Transverse colon (tissue), 4 donors: ENCODE results near the gene NEO1. TPM values are rescaled to one million over a fixed set of nuclear protein-coding genes. Genes with fewer than 3 reads are reported as not detected.

Experiments used
- DNase-seq: peaks from one replicate; pipeline ENCODE4 v3.0.0-alpha.2; 2019
- H3K27ac ChIP-seq, 4 donors: fragments of 200-600 bp; sonication (generic); 2 replicates each; pipeline ENCODE4 v1.5.1; 2016 to 2018; ENCODE audit warnings: inconsistent platforms in 4 of 4
- H3K27me3 ChIP-seq: fragments of 200-600 bp; sonication (generic); 2 replicates; pipeline ENCODE4 v1.5.1; 2017; ENCODE audit warnings: inconsistent platforms
- H3K36me3 ChIP-seq, 4 donors: fragments of 200-600 bp; sonication (generic); 2 replicates each; pipeline ENCODE4 v1.5.1; 2017 to 2019; ENCODE audit warnings: inconsistent platforms in 4 of 4
- H3K4me1 ChIP-seq, 4 donors: fragments of 200-600 bp; sonication (generic); 2 replicates each; pipeline ENCODE4 v1.5.1; 2017 to 2020; ENCODE audit warnings: inconsistent platforms in 4 of 4
- H3K4me3 ChIP-seq, 4 donors: fragments of 200-600 bp; sonication (generic); 1 replicate in 1 of 4; 2 replicates in 3 of 4; pipeline versions ENCODE4 v1.5.1 to v1.6.1; 2017 to 2019; ENCODE audit warnings: inconsistent platforms in 4 of 4
- H3K9me3 ChIP-seq, 2 donors: fragments of 200-600 bp; sonication (generic); 2 replicates each; pipeline ENCODE4 v1.5.1; 2017 to 2019; ENCODE audit warnings: inconsistent platforms in 2 of 2
- EP300 ChIP-seq: sonication (generic); formaldehyde crosslinking; IDR thresholded peaks from one replicate; pipeline ENCODE4 v1.6.1; 2017; ENCODE audit warnings: antibody characterized with exemption, low read depth
- POLR2A ChIP-seq: fragments of 450-650 bp; IDR thresholded peaks from one replicate; pipeline ENCODE4 v1.6.1; 2016; ENCODE audit warnings: antibody characterized with exemption, mild to moderate bottlenecking, moderate library complexity
- POLR2AphosphoS5 ChIP-seq, 3 donors: sonication (generic); formaldehyde crosslinking; IDR thresholded peaks; one replicate each; pipeline ENCODE4 v1.6.1; 2016; ENCODE audit warnings: antibody characterized with exemption in 3 of 3
- WGBS, 2 donors: methylation state at CpG; one replicate each; pipeline ENCODE4 v1.1.5; 2018; ENCODE audit warnings: low coverage in 1 of 2; 5-methylcytosine and 5-hydroxymethylcytosine counted together
- in situ Hi-C, 4 donors: fragments of 200-750 bp; cut with MboI; loops; one replicate each; pipeline versions ENCODE4 v1.15.0 to v1.15.1; 2017; ENCODE audit warnings: low sequenced_read_pairs in 3 of 4, low pct_ligation_motif_present in 1 of 4, low pct_unique_long_range_greater_than_20kb in 1 of 4
- intact Hi-C: fragments of 100-400 bp; cut with DNase I; formaldehyde crosslinking; loops from one replicate; pipeline ENCODE4 v1.15.1; 2023; ENCODE audit warnings: low total_unique reads
- total RNA-seq, 4 donors: library from RNA; depleted of rRNA; stranded (reverse); fragments of >200 nt; gene quantifications; one replicate each; pipeline ENCODE4 v1.1.0, GENCODE V29; 2016
- TF ChIP-seq, protein P1 (sequence below), 5 experiments: fragments of 200-600 bp in 3 of 5; fragments of 450-650 bp in 2 of 5; sonication (generic) in 3 of 5; IDR thresholded peaks; 1 replicate in 2 of 5; 2 replicates in 3 of 5; pipeline ENCODE4 v1.5.1; 2016 to 2017; ENCODE audit warnings: antibody characterized with exemption in 5 of 5, inconsistent platforms in 3 of 5, mild to moderate bottlenecking in 2 of 5, moderate library complexity in 1 of 5

Gene NEO1
- total RNA-seq, 4 donors from 2014 or later, result 100 to 188 (median 135) TPM

DNA sequence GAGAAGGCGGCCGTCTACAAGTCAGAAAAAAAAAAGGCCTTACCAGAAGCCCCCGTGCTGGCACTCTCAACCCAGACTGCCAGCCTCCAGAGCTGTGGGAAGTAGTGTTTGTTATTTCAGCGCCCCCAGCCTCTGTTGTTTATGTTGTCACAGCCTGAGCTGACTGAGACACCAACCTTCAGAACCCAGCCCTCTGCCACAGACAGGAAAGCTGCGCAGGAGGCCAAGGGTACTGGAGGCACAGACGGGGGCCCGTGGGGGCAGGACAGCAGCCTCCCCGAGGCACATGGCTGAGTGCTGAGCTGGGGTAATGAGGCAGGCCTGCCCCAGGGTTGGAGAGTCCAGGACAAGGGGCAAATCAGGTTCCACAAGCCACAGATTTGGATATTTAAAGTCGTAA is 282.8 kb downstream of the NEO1 start:
- no peak for TF ChIP-seq POLR2AphosphoS5 (IDR thresholded peaks at IDR 0.05)
- TF ChIP-seq EP300, result no peak
- TF ChIP-seq, protein P1, sequence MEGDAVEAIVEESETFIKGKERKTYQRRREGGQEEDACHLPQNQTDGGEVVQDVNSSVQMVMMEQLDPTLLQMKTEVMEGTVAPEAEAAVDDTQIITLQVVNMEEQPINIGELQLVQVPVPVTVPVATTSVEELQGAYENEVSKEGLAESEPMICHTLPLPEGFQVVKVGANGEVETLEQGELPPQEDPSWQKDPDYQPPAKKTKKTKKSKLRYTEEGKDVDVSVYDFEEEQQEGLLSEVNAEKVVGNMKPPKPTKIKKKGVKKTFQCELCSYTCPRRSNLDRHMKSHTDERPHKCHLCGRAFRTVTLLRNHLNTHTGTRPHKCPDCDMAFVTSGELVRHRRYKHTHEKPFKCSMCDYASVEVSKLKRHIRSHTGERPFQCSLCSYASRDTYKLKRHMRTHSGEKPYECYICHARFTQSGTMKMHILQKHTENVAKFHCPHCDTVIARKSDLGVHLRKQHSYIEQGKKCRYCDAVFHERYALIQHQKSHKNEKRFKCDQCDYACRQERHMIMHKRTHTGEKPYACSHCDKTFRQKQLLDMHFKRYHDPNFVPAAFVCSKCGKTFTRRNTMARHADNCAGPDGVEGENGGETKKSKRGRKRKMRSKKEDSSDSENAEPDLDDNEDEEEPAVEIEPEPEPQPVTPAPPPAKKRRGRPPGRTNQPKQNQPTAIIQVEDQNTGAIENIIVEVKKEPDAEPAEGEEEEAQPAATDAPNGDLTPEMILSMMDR (IDR thresholded peaks at IDR 0.05), result no peak
- no peak for TF ChIP-seq POLR2A
- intact Hi-C loops (no loop called here), in situ Hi-C loops (no loop called here)
- Histone ChIP-seq H3K36me3 (no peaks in the 10 kb centered on the region), H3K4me1 (no peaks in the 10 kb centered on the region), H3K4me3 (no peak overlapping the region), H3K9me3 (no peaks in the 10 kb centered on the region), H3K27ac (no peak overlapping the region), H3K27me3 (no peaks in the 10 kb centered on the region)
- 64% methylated on average over 9 of the region's 9 CpGs; no CpG with 5 or more reads in 1 of the 2 donors for WGBS, 2 donors
- DNase-seq, result no peak

DNA sequence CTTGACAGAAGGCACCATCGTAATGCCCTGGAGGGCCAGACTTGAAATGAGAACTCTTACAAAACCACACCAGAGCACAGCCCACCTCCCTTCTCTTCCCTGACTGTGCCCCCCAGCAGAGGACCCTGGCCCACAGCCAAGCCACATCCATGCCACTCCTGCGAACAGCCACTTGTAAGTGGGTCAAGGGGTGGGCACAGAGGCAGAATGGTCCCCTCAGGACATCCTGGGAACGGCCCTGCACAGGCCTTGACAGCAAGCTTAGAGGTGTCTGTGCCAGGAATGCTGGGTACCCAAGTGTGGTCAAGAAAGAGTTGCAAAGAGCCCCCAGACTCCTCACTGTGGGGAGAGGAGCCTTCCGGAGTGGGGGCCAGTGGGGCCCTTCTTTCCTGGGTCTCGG is 283.2 kb downstream of the NEO1 start:
- H3K9me3 ChIP-seq, result no peaks in the 10 kb centered on the region
- intact Hi-C loops (no loop called here), in situ Hi-C loops (no loop called here)
- H3K4me1 ChIP-seq, result no peaks in the 10 kb centered on the region
- H3K27ac ChIP-seq, result no peak overlapping the region
- no peaks in the 10 kb centered on the region for H3K27me3 ChIP-seq
- 79% methylated on average over 5 of the region's 5 CpGs; no CpG with 5 or more reads in 1 of the 2 donors for WGBS, 2 donors
- no peak overlapping the region for H3K4me3 ChIP-seq
- TF ChIP-seq, protein P1 (IDR thresholded peaks at IDR 0.05), result no peak
- TF ChIP-seq POLR2A (no peak), EP300 (no peak), POLR2AphosphoS5 (IDR thresholded peaks at IDR 0.05) (no peak)
- DNase-seq, result no peak
- H3K36me3 ChIP-seq, result no peaks in the 10 kb centered on the region

GRCh38 chr15:73336756-73337155 is 284.5 kb downstream of the NEO1 start:
- no peak for TF ChIP-seq POLR2AphosphoS5 (IDR thresholded peaks at IDR 0.05)
- TF ChIP-seq POLR2A, result no peak
- TF ChIP-seq, protein P1 (IDR thresholded peaks at IDR 0.05), result no peak
- no peak for TF ChIP-seq EP300
- Histone ChIP-seq H3K36me3 (no peaks in the 10 kb centered on the region), H3K27me3 (no peaks in the 10 kb centered on the region), H3K27ac (no peak overlapping the region), H3K9me3 (no peaks in the 10 kb centered on the region), H3K4me3 (no peak overlapping the region), H3K4me1 (no peaks in the 10 kb centered on the region)
- intact Hi-C loops, result no loop called here
- in situ Hi-C loops, result no loop called here
- no peak for DNase-seq
- 80 to 84% methylated on average over 1 to 7 of the region's 7 CpGs for WGBS, 2 donors

- Histone ChIP-seq H3K4me3 (no peak overlapping the region), H3K4me1 (no peaks in the 10 kb centered on the region), H3K36me3 (no peaks in the 10 kb centered on the region), H3K27ac (no peak overlapping the region), H3K27me3 (no peaks in the 10 kb centered on the region), H3K9me3 (no peaks in the 10 kb centered on the region)
- in situ Hi-C loops, result no loop called here
- 86 to 92% methylated on average over 2 to 8 of the region's 8 CpGs for WGBS, 2 donors
- no peak for DNase-seq
- TF ChIP-seq, protein P1 (IDR thresholded peaks at IDR 0.05), result no peak
- no peak for TF ChIP-seq POLR2AphosphoS5 (IDR thresholded peaks at IDR 0.05)
- TF ChIP-seq EP300, result no peak
- intact Hi-C loops, result no loop called here
These were observed 284.9 kb downstream of the NEO1 start for GRCh38 chr15:73337187-73337586.
